PC-3 (cell line): Measurements from ENCODE around the gene MAPK8IP1. TPM values are rescaled to one million over a fixed set of nuclear protein-coding genes. Genes with fewer than 3 reads are reported as not detected.

ENCODE experiments used
- ATAC-seq: fragments of 200-7000 bp; cut with Tn5 transposase; 2 replicates; pipeline ENCODE4 v1.9.1; 2020; ENCODE audit warnings: mild to moderate bottlenecking, moderate library complexity
- BruUV-seq: library from RNA; stranded (reverse); fragments of 400-500 nt; replicated peaks from 2 replicates; lab custom pipeline; 2021; lab: Mats Ljungman, UMichigan
- CTCF ChIA-PET: fragments of 300-600 bp; sonication (Branson Sonifier 250); formaldehyde crosslinking; loops from one replicate; lab custom pipeline; 2022; ENCODE audit warnings: antibody characterized with exemption; lab: Charles Lee
- POLR2A ChIA-PET: fragments of 300-600 bp; sonication (Branson Sonifier 250); formaldehyde crosslinking; loops from one replicate; lab custom pipeline; 2022; ENCODE audit warnings: antibody characterized with exemption; ENCODE audit not compliant: unreplicated experiment; lab: Charles Lee
- DNase-seq: peaks from one replicate; pipeline ENCODE4 v3.0.0-alpha.2; 2015
- H2AFZ ChIP-seq: fragments of 300-600 bp; sonication (generic); 2 replicates; pipeline ENCODE4 v1.6.0; 2016; ENCODE audit warnings: antibody characterized with exemption, low read length
- H3F3A ChIP-seq: fragments of 300-600 bp; sonication (generic); one replicate; pipeline ENCODE4 v1.6.0; 2017; ENCODE audit warnings: antibody characterized with exemption, low read length, control low read depth, mild to moderate bottlenecking; ENCODE audit not compliant: unreplicated experiment
- H3K27ac ChIP-seq: fragments of 300-600 bp; sonication (generic); 2 replicates; pipeline ENCODE4 v1.5.1; 2016; ENCODE audit warnings: mild to moderate bottlenecking, low read length
- H3K27me3 ChIP-seq: fragments of 300-600 bp; sonication (generic); 2 replicates; pipeline ENCODE4 v1.6.1; 2016; ENCODE audit warnings: low read length, mixed read lengths
- H3K36me3 ChIP-seq: fragments of 300-600 bp; sonication (generic); 2 replicates; pipeline ENCODE4 v1.6.1; 2016; ENCODE audit warnings: low read depth, mixed run types, low read length, mixed read lengths
- H3K4me1 ChIP-seq: fragments of 300-600 bp; sonication (generic); 2 replicates; pipeline ENCODE4 v1.5.1; 2016; ENCODE audit warnings: low read length; ENCODE audit not compliant: insufficient read depth
- H3K4me2 ChIP-seq: fragments of 300-600 bp; sonication (generic); 2 replicates; pipeline ENCODE4 v1.6.0; 2016; ENCODE audit warnings: low read length
- H3K4me3 ChIP-seq: fragments of 300-600 bp; sonication (generic); 2 replicates; pipeline ENCODE4 v1.5.1; 2016; ENCODE audit warnings: mild to moderate bottlenecking, low read length, mixed read lengths
- H3K79me2 ChIP-seq: fragments of 300-600 bp; sonication (generic); 2 replicates; pipeline ENCODE4 v1.6.1; 2017; ENCODE audit warnings: low read length, mixed read lengths
- H3K9ac ChIP-seq: fragments of 300-600 bp; sonication (generic); 2 replicates; pipeline ENCODE4 v1.6.0; 2016; ENCODE audit warnings: mild to moderate bottlenecking, low read length
- H3K9me2 ChIP-seq: fragments of 300-600 bp; sonication (generic); replicated peaks from 2 replicates; pipeline ENCODE4 v1.6.1; 2016; ENCODE audit warnings: mixed run types, low read length, mixed read lengths
- H3K9me3 ChIP-seq: fragments of 300-600 bp; sonication (generic); 2 replicates; pipeline ENCODE4 v1.6.1; 2016; ENCODE audit warnings: low read length, mixed read lengths
- H4K20me1 ChIP-seq: fragments of 300-600 bp; sonication (generic); 2 replicates; pipeline ENCODE4 v1.6.1; 2016; ENCODE audit warnings: low read length, mixed read lengths
- CTCF ChIP-seq: fragments of 300-600 bp; sonication (generic); conservative IDR thresholded peaks from 2 replicates; pipeline ENCODE4 v1.5.1; 2017; ENCODE audit warnings: antibody characterized with exemption, low read depth, mild to moderate bottlenecking, low read length
- EZH2 ChIP-seq: fragments of 300-600 bp; sonication (generic); IDR thresholded peaks from one replicate; pipeline ENCODE4 v1.6.1; 2017; ENCODE audit warnings: antibody characterized with exemption, mild to moderate bottlenecking, low read length; ENCODE audit not compliant: unreplicated experiment
- EZH2phosphoT487 ChIP-seq: fragments of 300-600 bp; sonication (generic); IDR thresholded peaks from 2 replicates; pipeline ENCODE4 v1.6.1; 2018; ENCODE audit warnings: mild to moderate bottlenecking, antibody characterized with exemption, low read length, borderline replicate concordance
- intact Hi-C: fragments of 100-400 bp; cut with micrococcal nuclease; formaldehyde crosslinking; loops from 2 replicates; pipeline ENCODE4 v1.9.0; 2023
- total RNA-seq: library from RNA; depleted of rRNA; stranded (reverse); fragments of >200 nt; gene quantifications from 2 replicates; pipeline ENCODE4 v1.2.3, GENCODE V29; 2014

MAPK8IP1 gene
- total RNA-seq, 1 experiment from 2014 or later = 7.1 TPM

DNA sequence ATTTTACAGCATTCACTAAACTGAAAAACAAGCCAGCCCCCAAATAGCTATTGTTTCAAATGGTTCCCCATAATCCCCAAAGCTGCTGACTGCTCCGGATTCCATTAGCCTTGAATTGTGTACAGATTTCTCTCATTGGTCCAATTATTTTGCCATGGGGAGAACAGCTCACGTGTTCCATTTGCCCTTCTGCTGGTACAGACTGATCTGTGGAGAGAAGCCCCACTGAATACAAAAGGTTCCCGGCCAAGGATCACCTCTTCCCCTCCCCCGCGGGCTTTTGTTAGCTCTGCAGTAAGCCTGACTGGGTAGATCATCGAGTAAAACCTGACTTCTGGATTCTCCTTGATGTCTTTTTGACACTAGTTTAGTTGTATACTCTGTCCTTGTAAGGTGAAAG is 9.1 kb upstream of the MAPK8IP1 start:
- intact Hi-C loops = no loop called here
- POLR2A ChIA-PET = no interaction called here

DNA sequence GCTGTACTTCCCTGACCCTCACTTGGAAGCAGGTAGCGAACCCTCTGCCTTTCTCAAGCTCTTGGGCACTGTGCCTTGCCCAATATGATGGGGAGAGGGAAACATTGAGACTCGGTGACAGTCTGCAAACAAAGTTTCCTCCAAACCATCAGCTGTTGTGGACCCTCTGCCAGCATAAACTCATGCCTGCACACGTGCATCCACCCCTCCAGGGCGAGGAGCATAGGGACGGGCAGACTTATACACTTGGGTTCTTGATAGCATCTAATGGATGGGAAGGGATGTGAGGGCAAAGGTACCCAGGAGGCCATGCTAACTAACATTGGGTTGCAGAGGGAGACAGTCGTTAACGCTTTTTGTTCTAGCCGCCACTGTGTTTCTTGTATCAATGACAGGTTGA is 8.2 kb upstream of the MAPK8IP1 start:
- H3K4me2 ChIP-seq = no peak overlapping the region
- H3K9ac ChIP-seq = no peak overlapping the region
- H3K79me2 ChIP-seq = no peaks in the 10 kb centered on the region
- H3K9me2 ChIP-seq = no peaks in the 10 kb centered on the region
- ATAC-seq (no peak), DNase-seq (no peak)
- intact Hi-C loops = no loop called here
- no peak overlapping the region for H3K27ac ChIP-seq
- ChIA-PET CTCF (no interaction called here), POLR2A (no interaction called here)
- H3K9me3 ChIP-seq = no peaks in the 10 kb centered on the region
- H3F3A ChIP-seq = no peaks in the 10 kb centered on the region
- H3K36me3 ChIP-seq = peaks cover 16% of the 10 kb centered on the region; the same call in 1 of the 2 replicates
- no peak overlapping the region for H2AFZ ChIP-seq
- H3K27me3 ChIP-seq = no peaks in the 10 kb centered on the region
- peaks cover 9% of the 10 kb centered on the region; the same call in 1 of the 2 replicates for H4K20me1 ChIP-seq
- no TSS peak for BruUV-seq
- no peak for TF ChIP-seq EZH2phosphoT487
- no peak for TF ChIP-seq EZH2
- no peak for TF ChIP-seq CTCF
- H3K4me3 ChIP-seq = no peak overlapping the region
- peaks cover 18% of the 10 kb centered on the region for H3K4me1 ChIP-seq

More for the DNA sequence above, 9.1 kb upstream of the MAPK8IP1 start:
- Histone ChIP-seq H3K4me2 (no peak overlapping the region), H2AFZ (no peak overlapping the region), H3K9ac (no peak overlapping the region), H3K9me2 (no peaks in the 10 kb centered on the region), H3K27me3 (no peaks in the 10 kb centered on the region), H3K27ac (no peak overlapping the region), H3K79me2 (no peaks in the 10 kb centered on the region), H3K36me3 (peaks cover 9% of the 10 kb centered on the region; the same call in 1 of the 2 replicates), H3K4me3 (no peak overlapping the region), H4K20me1 (peaks cover 6% of the 10 kb centered on the region; the same call in 1 of the 2 replicates), H3F3A (no peaks in the 10 kb centered on the region), H3K9me3 (no peaks in the 10 kb centered on the region), H3K4me1 (peaks cover 18% of the 10 kb centered on the region)
- no TSS peak for BruUV-seq
- no peak for ATAC-seq
- CTCF ChIA-PET = no interaction called here
- DNase-seq = no peak
- TF ChIP-seq EZH2 (no peak), EZH2phosphoT487 (no peak), CTCF (no peak)

DNA sequence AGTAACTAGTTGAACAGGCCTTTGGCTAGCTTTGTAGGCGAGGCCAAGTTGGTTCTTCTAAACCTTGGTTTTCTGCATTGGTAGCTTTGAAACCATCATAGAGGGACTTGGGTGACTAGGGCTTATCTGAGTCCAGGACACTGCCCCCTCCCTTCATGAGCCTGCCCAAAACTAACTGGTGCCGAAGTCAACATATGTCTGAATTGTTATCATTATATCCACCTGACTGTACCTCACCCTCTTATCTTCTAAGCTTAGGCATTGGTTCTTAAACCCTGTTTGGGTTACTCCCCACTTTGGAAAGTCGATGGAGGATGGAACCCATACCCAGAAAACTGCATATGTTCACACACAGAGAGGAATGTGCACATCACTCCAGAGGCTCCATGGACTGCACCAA is 7.6 kb upstream of the MAPK8IP1 start:
- Histone ChIP-seq H3K36me3 (peaks cover 16% of the 10 kb centered on the region; the same call in 1 of the 2 replicates), H3K79me2 (no peaks in the 10 kb centered on the region), H3K4me3 (no peak overlapping the region), H3K27ac (no peak overlapping the region), H3K4me1 (peaks cover 18% of the 10 kb centered on the region), H3F3A (no peaks in the 10 kb centered on the region), H4K20me1 (peaks cover 9% of the 10 kb centered on the region; the same call in 1 of the 2 replicates), H3K4me2 (no peak overlapping the region), H3K9me2 (no peaks in the 10 kb centered on the region), H3K9me3 (no peaks in the 10 kb centered on the region), H2AFZ (no peak overlapping the region), H3K27me3 (no peaks in the 10 kb centered on the region), H3K9ac (no peak overlapping the region)
- ChIA-PET POLR2A (no interaction called here), CTCF (no interaction called here)
- no peak for TF ChIP-seq EZH2
- TF ChIP-seq CTCF = no peak
- no peak for TF ChIP-seq EZH2phosphoT487
- BruUV-seq = no TSS peak
- intact Hi-C loops = no loop called here
- ATAC-seq (no peak), DNase-seq (no peak)
